GM21576 (cell line): ENCODE measurements around the gene CYBA.
"Not testable (repeated sequence)": the region's sequence is repeated elsewhere in the genome, so short reads cannot be mapped to it uniquely, and the experiment has no call there.

Experiments
- ATAC-seq: cut with Tn5 transposase; IDR thresholded peaks from one replicate; pipeline ENCODE4 v1.9.1; 2021; ENCODE audit warnings: mild to moderate bottlenecking, moderate library complexity; ENCODE audit not compliant: unreplicated experiment

The CYBA gene

GRCh38 chr16:88686439-88687253 is 35.8 kb upstream of the CYBA start, which contains the start of gene SNAI3:
SNAI3 (minus strand) TSS chr16:88686507; CDS start chr16:88686406, 101 bp downstream.
- ATAC-seq: no peak

DNA sequence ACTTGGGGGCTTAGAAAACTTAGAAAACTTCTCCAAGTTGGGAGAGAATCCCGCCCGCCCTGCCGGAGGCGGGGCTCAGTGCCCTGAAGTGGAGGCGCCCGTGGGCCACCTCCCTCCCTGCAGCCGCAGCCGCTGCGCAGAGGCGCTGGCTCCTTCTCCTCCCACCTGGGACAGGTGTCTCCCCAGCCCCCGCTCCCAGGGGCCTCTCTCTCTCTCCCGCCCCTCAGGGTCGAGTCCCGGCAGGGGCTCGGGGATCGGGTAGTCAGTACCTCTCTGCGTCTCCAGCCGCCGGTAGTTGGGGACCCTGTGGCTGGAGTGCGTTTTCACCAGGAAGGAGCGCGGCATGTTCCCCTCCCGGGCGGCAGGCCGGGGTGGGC is 35.2 kb upstream of the CYBA start:
- ATAC-seq: no peak

- no peak for ATAC-seq
These were observed 34.6 kb upstream of the CYBA start for GRCh38 chr16:88685156-88686061.

DNA sequence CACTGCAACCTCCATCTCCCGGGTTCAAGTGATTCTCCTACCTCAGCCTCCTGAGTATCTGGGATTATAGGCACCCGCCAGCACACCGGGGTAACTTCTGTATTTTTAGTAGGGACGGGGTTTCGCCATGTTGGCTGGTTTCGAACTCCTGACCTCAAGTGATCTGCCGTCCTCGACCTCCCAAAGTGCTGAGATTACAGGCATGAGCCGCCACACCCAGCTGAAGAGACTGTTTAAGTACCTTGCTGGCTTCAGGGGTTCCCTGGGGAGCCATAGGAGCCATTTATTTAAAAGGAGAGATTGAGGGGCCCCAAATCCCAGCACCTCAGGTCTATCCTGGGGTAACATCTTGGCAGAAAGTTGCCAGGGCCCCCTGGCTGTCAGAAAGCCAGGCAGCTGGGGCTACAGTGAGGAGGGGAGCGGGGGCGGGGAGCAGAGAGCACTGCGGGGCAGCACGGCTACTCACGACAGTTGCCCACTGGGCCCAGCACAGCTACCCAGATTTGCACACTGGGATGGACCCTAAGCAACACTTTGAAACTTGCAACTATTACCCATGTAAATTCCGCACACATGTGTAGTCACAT is 33.8 kb upstream of the CYBA start:
- no peak for ATAC-seq

DNA sequence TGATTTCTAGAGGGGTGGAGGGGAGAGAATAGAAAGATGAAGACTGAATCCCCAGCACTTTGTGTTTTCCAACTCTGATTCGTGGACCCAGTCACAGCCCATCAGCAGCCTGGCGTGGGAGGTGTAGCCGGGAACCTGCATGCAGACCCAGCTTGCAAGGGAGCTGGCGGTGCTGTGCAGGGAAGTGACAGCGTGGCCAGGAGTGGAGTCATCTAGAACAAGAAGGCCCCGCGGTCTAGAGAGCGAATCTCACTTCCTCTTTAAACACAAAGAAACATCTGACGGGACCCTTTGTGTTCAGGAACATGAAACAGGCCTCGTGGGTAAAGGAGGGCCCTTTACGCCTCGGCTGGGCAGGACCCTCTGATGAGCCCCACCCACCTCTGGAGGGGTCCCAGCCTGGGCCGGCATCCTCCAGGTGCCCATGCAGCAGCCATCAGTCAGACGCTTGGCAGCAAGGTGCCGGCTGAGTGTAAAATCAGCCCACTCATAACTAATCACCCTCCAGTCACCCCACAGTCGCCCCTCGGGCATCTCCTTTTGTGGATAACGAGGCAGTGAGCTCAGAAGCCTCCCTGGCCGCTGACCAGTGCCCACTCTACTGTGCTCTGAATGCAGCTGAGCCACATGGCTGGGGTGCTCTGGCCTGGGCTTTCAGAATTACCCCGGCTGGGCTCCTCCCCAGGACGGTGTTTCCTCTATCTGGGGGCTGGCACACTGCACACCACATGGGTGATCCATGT is 31.0 kb upstream of the CYBA start:
- ATAC-seq: peak; percentile 62

DNA sequence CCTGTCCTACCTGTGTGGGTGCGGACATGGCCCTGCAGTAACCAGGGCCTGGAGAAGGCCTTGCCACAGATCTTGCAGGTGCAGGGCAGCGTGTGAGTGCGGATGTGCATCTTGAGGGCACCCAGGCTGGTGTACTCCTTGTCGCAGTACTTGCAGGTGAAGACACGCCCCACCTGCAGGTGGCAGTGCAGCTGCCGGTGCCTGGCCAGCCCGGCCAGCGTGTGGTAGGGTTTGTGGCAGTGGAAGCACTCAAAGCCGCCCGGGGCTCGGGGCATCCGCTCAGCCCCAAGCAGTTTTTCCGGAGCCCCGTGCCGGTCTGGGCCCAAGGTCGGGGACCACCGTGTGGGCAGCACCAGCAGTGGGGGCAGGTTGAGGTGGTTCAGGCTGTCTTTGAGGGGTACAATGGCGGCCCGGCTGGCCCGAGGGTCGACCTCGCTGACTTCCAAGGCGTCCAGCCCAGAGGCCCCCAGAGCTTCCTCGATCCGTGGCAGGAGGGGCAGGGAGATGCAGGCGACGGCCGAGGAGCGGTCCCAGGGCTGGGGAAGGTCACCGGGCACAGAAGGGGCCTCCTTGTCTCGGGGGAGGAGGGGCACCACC is 30.3 kb upstream of the CYBA start:
- no peak for ATAC-seq

DNA sequence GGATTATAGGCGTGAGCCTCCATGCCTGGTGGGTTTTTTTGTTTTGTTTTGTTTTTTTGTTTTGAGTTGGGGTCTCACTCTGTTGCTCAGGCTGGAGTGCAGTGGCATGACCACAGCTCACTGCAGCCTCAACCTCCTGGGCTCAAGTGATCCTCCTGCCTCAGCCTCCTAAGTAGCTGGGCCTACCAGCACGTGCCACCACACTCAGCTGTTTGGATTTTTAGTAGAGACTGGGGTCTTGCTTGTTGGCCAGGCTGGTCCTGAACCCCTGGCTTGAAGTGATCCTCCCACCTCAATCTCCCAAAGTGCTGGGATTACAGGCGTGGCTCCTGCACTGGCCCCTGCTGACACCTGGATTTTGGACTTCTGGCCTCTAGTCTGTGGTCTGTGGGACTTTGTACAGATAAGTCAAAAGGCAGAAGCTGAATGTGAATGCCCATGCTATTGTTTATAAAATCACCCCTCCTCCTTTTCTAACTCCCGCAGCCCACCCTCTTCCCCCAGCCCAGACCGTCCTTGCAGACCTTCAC is 29.8 kb upstream of the CYBA start:
- ATAC-seq: no peak

DNA sequence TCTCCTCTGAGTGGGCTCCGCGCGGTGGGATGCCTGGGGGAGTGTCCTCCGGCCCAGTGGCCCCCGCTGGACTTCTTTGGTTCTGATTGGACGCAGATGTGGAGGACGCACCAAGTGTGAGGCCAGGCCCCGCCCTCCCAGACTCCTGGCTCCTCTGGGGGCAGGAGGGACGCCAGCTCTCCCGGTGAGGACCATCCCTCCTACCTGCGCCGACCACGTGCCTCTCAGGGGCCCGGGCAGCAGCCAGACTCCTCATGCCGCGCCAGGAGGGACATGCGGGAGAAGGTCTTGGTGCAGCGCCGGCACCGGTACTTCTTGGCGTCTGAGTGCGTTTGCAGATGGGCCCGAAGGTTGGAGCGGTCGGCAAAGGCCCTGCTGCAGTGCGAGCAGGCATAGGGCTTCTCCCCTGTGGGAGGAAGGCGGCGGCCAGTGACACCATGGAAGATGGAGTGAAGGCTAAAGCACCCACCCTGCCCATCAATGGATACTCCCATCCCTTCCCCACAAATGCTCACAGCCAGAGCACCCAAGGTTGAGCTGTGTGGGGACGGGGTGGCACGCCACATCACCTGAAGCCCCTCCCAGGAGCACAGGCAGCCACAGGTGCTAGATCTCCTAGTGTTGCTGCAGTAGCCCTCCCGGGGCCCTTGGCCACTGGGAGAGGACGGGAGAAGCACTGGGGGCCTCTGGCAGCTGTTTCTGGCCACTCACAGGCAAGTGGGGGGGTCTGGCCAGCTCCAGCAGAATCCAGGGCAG is 27.5 kb upstream of the CYBA start:
- no peak for ATAC-seq

GRCh38 chr16:88677721-88678120 is 26.9 kb upstream of the CYBA start:
- no peak for ATAC-seq

DNA sequence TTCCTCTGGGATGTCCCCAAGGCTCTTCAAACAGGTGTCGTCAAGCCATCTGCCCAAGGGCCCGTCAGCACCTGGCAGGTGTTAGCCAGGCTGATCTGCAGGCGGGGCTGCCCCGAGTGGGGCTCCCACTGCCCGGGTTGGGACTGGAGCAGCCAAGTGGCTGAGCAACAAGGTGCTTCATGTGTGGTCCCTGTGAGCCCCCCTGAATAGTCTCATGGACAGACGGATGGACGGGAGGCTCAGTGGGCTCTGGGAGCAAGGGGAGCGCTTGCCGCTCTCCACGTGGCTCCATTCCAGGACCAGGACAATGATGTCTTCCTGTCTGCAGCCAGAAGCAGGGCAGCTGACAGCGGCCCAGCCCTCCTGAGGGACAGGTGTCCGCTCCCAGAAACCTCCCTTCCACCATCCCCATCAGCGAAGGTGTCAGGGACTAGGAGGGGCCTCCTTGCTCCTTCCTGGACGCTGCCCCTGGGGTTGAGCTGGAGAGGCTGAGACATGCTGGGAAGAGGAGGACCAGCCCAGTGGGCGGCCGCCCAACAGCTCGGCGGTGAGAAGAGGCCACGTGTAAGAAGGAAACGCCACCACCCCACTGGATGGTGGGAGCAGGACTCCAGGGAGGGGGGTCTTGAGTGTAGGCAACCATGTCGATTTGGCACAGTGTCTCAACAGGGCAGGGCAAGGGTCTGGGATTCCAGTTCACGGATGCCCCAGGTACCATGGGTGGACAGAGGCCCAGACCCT is 25.8 kb upstream of the CYBA start:
- no peak for ATAC-seq

- no peak for ATAC-seq
These were observed 23.0 kb upstream of the CYBA start for GRCh38 chr16:88673716-88674379.

- ATAC-seq: no peak
These were observed 21.9 kb upstream of the CYBA start for GRCh38 chr16:88672776-88673175.

GRCh38 chr16:88671806-88672205 is 21.0 kb upstream of the CYBA start:
- no peak for ATAC-seq

GRCh38 chr16:88669980-88670379 is 19.1 kb upstream of the CYBA start:
- no peak for ATAC-seq

DNA sequence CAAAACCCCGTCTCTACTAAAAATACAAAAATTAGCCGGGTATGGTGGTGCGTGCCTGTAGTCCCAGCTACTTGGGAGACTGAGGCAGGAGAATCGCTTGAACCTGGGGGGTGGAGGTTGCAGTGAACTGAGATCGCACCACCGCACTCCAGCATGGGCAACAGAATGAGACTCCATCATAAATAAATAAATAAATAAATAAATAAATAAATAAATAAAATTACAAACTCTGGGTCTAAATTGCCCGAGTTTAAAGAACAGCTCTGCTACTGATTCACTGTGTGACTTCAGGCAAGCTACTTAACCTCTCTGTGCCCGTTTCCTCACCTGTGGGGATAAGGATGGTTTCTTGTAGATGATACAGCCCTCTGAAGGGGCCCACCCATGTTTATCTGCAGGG is 18.6 kb upstream of the CYBA start:
- ATAC-seq: not testable (repeated sequence)

DNA sequence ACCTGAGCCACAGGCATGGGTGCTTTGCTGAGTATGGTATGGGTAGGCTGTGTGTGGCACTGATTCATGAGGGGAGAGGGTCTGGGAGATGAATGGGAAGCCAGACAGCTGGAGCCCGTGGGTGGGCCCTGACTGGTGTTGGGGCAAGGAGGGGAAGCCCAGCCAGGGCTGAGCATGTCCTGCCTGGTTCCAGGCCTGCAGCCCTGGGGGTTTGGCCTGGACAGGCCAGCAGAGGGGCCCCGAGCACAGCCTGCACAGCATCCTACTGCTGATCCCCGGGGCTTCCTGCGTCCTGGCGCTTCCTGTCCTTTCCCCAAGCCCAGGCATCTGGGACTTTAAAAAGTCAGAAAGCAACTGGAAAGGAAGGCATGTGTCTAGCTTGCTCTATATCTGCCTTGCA is 16.6 kb upstream of the CYBA start:
- ATAC-seq: no peak

GRCh38 chr16:88665570-88665969 is 14.7 kb upstream of the CYBA start:
- no peak for ATAC-seq

- ATAC-seq: no peak
These were observed 14.3 kb upstream of the CYBA start for GRCh38 chr16:88665148-88665547.
